ENCODE measurements around the gene AS3MT. TPM values are rescaled to one million over a fixed set of nuclear protein-coding genes. Genes with fewer than 3 reads are reported as not detected.
"Not testable (repeated sequence)": the region's sequence is repeated elsewhere in the genome, so short reads cannot be mapped to it uniquely, and the experiment has no call there.

The AS3MT gene, protein sequence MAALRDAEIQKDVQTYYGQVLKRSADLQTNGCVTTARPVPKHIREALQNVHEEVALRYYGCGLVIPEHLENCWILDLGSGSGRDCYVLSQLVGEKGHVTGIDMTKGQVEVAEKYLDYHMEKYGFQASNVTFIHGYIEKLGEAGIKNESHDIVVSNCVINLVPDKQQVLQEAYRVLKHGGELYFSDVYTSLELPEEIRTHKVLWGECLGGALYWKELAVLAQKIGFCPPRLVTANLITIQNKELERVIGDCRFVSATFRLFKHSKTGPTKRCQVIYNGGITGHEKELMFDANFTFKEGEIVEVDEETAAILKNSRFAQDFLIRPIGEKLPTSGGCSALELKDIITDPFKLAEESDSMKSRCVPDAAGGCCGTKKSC
- total RNA-seq (2013; cell fraction: nucleolus; rRNA removed) = 3.8 and 4.2 TPM in 2 replicates
- 0.11 and 0.38 TPM in 2 replicates for total RNA-seq (2014; rRNA removed)
- 0.78 and 1.0 TPM in 2 replicates for total RNA-seq (2014; rRNA removed; fragmentation: Illumina TruSeq; extraction: Trizol)
- total RNA-seq (2021) = not detected in 2 replicates
- 0.56 TPM for polyA plus RNA-seq (2011; ENCODE audit: low read depth)
- polyA plus RNA-seq (2011; rRNA removed) = 0.45 and 0.72 TPM in 2 replicates
- polyA plus RNA-seq (2011; cell fraction: cytosol; rRNA removed) = 0.07 TPM in 1 of 2 replicates, not detected in the other
- 1.2 TPM in 1 of 2 replicates, not detected in the other for polyA plus RNA-seq (2011; cell fraction: nucleus; rRNA removed)
- polyA plus RNA-seq (2012) = 0.84 and 1.1 TPM in 2 replicates
- 0.67 and 0.79 TPM in 2 replicates for polyA plus RNA-seq (2014; fragmentation: Illumina TruSeq; extraction: Trizol)
- polyA plus RNA-seq (2014; fragmentation: Nextera tagmentation; extraction: Ambion mirVana) = under 1 TPM; 0.14 to 0.33 TPM
- polyA plus RNA-seq (2014; rRNA removed) = 0.48 and 0.64 TPM in 2 replicates
- polyA plus RNA-seq (2016; fragmentation: Nextera tagmentation; extraction: Ambion mirVana) = under 1 TPM in 1 of 2 experiments, not detected in 1; 0.21 TPM
- polyA minus RNA-seq (2011; rRNA and poly(A)+ RNA removed) = 0.44 TPM in 1 of 2 replicates, not detected in the other
- not detected in 2 replicates for polyA minus RNA-seq (2011; cell fraction: cytosol; rRNA and poly(A)+ RNA removed)
- 0.24 TPM in 1 of 2 replicates, not detected in the other for polyA minus RNA-seq (2011; cell fraction: nucleus; rRNA and poly(A)+ RNA removed)
- Bru-seq, nascent RNA = percentile 56 among the genes with signal in this experiment
- BruChase-seq, experiment 1, labeled RNA remaining after a 6-hour chase = percentile 72 among the genes with signal in this experiment
- percentile 41 among the genes with signal in this experiment for BruChase-seq, experiment 2, labeled RNA remaining after a 2-hour chase
- long read RNA-seq, experiment 1 = 0 reads
- long read RNA-seq, experiment 2 = 0 reads

DNA sequence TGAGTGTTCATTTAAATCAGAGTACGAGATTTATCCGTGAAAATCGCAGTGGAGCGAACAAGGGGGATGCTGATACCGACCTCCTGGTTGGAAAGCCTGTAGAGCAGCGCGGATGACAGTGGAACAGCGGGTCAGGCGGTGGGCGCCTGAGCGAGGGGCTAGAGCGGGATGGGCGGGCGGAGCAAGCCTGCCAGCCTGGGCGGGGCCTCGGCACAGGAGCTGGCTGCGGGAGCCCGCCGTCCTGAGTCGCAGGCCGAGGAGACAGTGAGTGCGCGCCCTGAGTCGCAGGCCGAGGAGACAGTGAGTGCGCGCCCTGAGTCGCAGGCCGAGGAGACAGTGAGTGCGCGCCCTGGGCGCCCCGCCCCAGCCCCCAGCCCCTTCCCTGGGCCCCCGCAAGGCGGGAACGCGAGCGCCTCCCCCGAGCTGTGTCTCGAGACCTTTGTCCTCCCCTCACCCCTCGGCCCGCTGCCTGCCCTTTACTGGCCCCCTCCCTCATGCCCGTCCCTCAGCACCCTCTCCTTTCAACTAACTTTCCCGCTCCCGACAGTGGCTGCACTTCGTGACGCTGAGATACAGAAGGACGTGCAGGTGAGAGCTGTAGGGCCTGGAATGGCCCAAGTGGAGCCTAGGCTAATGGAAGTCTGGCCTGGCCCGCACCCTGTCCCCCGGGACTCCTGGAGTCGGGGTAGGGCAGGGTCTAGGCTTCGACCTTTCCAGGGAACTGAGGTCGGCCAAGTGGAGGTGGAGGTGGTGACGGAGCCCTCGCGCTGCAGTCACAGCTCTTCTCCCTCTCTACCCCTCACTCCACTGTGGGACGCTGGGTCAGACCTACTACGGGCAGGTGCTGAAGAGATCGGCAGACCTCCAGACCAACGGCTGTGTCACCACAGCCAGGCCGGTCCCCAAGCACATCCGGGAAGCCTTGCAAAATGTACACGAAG is at the start of gene AS3MT:
TSS of gene AS3MT (plus strand) at position 213 of the 941 bp plus-strand sequence. CDS start at position 336, 123 bp downstream.
- Histone ChIP-seq H3K36me3 (ENCODE audit: control insufficient read depth in 2 of 2, insufficient read depth in 2 of 2, low read length in 1 of 2) (no peaks in the 10 kb centered on the region), H3K9me3 (replicated peaks; ENCODE audit: control insufficient read depth, insufficient read depth, low read length) (no peaks in the 10 kb centered on the region), H3K27ac (ENCODE audit: control insufficient read depth, insufficient read depth) (no peak within 1 kb of the TSS), H3K4me1 (ENCODE audit: control insufficient read depth, insufficient read depth, low read length) (no peaks in the 10 kb centered on the region), H3K4me3 (peak within 1 kb of the TSS; percentile 57; the same call in 1 of the 2 replicates), H3K79me2 (ENCODE audit: control insufficient read depth, insufficient read depth, low read length) (no peaks in the 10 kb centered on the region), H4K20me1 (ENCODE audit: control insufficient read depth, insufficient read depth) (no peaks in the 10 kb centered on the region), H3K9ac (ENCODE audit: control insufficient read depth, insufficient read depth, low read length) (peak within 1 kb of the TSS; percentile 8; the same call in 1 of the 2 replicates), H3K27me3 (replicated peaks in 1 of 2; ENCODE audit: control insufficient read depth in 2 of 2, insufficient read depth in 2 of 2, low read length in 1 of 2) (no peaks in the 10 kb centered on the region), H3K4me2 (ENCODE audit: control insufficient read depth, insufficient read depth) (peak within 1 kb of the TSS; percentile 38; the same call in 1 of the 2 replicates), H2AFZ (ENCODE audit: control insufficient read depth, low read depth, low read length) (peak within 1 kb of the TSS; percentile 41)
- intact Hi-C loops (cut with micrococcal nuclease; ENCODE audit: unreplicated experiment) = no loop called here
- SMC1A ChIA-PET (ENCODE audit: uncharacterized antibody, unreplicated experiment) = interaction anchor here (0.5 kb wide), 1 partner anchor 134 kb away, joined by 3 read pairs; no protein-coding TSS in a partner anchor
- no peak for FAIRE-seq
- 28% methylated on average over 48 of the region's 63 CpGs for WGBS (ENCODE audit: insufficient coverage, insufficient replicate concordance, low lambda C conversion rate, missing lambda C conversion rate)
- in situ Hi-C loops (cut with MboI) = no loop called here
- DNase-seq (ENCODE audit: low read depth, low spot score) = no peak
- no TSS peak for BruUV-seq (replicated peaks)
- TF ChIP-seq POLR2A (IDR thresholded peaks at IDR 0.05; ENCODE audit: low read depth, low read length) (peak; percentile 39; the same call in 1 of the 2 replicates), SP1 (IDR thresholded peaks at IDR 0.05; ENCODE audit: low read depth, low read length) (no peak), RBBP5 (conservative IDR thresholded peaks at IDR 0.05) (no peak), NFXL1 (IDR thresholded peaks at IDR 0.05; ENCODE audit: borderline replicate concordance) (no peak)
- RAD21 ChIA-PET (ENCODE audit: unreplicated experiment) = interaction anchor here (0.9 to 1.5 kb wide), 2 partner anchors 32 to 193 kb away, joined by 3 read pairs; no protein-coding TSS in a partner anchor
- POLR2A ChIA-PET = no interaction called here
- ATAC-seq = peak; percentile 78
- CTCF ChIA-PET = interaction anchor here (1.0 to 2.0 kb wide), 2 partner anchors 20 to 32 kb away, joined by 4 to 6 read pairs; no protein-coding TSS in a partner anchor

DNA sequence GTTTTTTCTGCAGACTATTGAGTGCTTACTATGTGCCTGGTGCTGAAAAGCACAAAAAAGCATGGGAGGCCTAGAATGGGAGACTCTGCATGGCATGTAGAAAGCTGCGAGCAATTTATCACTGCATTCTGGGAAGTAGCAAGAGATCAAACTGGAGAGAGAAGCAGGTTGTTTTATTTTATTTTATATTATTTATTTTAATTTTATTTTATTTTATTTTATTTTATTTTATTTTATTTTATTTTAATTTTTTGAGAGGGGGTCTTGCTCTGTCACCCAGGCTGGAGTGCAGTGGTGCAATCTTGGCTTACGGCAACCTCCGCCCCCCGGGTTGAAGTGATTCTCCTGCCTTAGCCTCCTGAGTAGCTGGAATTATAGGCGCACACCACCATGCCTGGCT is 49.3 kb upstream of the AS3MT start:
- H3K9me3 ChIP-seq (replicated peaks; ENCODE audit: control insufficient read depth, insufficient read depth, low read length); H3K9ac ChIP-seq (ENCODE audit: control insufficient read depth, insufficient read depth, low read length); H3K27me3 ChIP-seq (replicated peaks in 1 of 2; ENCODE audit: control insufficient read depth in 2 of 2, insufficient read depth in 2 of 2, low read length in 1 of 2); H3K36me3 ChIP-seq (ENCODE audit: control insufficient read depth in 2 of 2, insufficient read depth in 2 of 2, low read length in 1 of 2); intact Hi-C loops (cut with micrococcal nuclease; ENCODE audit: unreplicated experiment); H2AFZ ChIP-seq (ENCODE audit: control insufficient read depth, low read depth, low read length); H3K4me2 ChIP-seq (ENCODE audit: control insufficient read depth, insufficient read depth); in situ Hi-C loops (cut with MboI); BruUV-seq (replicated peaks); FAIRE-seq; H3K27ac ChIP-seq (ENCODE audit: control insufficient read depth, insufficient read depth); ATAC-seq; H3K4me1 ChIP-seq (ENCODE audit: control insufficient read depth, insufficient read depth, low read length); RAD21 ChIA-PET (ENCODE audit: unreplicated experiment); DNase-seq (ENCODE audit: low read depth, low spot score); H4K20me1 ChIP-seq (ENCODE audit: control insufficient read depth, insufficient read depth); H3K4me3 ChIP-seq; H3K79me2 ChIP-seq (ENCODE audit: control insufficient read depth, insufficient read depth, low read length): not testable (repeated sequence)
- WGBS (ENCODE audit: insufficient coverage, insufficient replicate concordance, low lambda C conversion rate, missing lambda C conversion rate) = 99% methylated on average over 5 of the region's 5 CpGs
- CTCF ChIA-PET = interaction anchor here (1.0 kb wide), 1 partner anchor 81 kb away, joined by 3 read pairs; no protein-coding TSS in a partner anchor
- SMC1A ChIA-PET (ENCODE audit: uncharacterized antibody, unreplicated experiment) = interaction anchor here (0.6 kb wide), 1 partner anchor 39 kb away, joined by 3 read pairs; no protein-coding TSS in a partner anchor
- POLR2A ChIA-PET = interaction anchor here (0.8 kb wide), 1 partner anchor 22 kb away, joined by 3 read pairs; no protein-coding TSS in a partner anchor
